H54 (cell line): ENCODE measurements around the gene ETV6.

Source experiments
- DNase-seq: peaks from one replicate; pipeline ENCODE4 v3.0.0; 2011; ENCODE audit warnings: low spot score, mixed read lengths; ENCODE audit not compliant: insufficient read length
- FAIRE-seq: peaks from 3 replicates; lab custom pipeline; 2011; peaks lifted over from hg19 to GRCh38; lab: Jason Lieb, UNC
- POLR2A ChIP-seq: IDR thresholded peaks from 2 replicates; pipeline ENCODE4 v1.6.1; 2011; ENCODE audit warnings: low read depth, mild to moderate bottlenecking, low read length

Gene ETV6

GRCh38 chr12:11746024-11746771 lies 96.7 kb downstream of the ETV6 start:
- FAIRE-seq: peak; percentile 92
- TF ChIP-seq POLR2A: no peak

DNA sequence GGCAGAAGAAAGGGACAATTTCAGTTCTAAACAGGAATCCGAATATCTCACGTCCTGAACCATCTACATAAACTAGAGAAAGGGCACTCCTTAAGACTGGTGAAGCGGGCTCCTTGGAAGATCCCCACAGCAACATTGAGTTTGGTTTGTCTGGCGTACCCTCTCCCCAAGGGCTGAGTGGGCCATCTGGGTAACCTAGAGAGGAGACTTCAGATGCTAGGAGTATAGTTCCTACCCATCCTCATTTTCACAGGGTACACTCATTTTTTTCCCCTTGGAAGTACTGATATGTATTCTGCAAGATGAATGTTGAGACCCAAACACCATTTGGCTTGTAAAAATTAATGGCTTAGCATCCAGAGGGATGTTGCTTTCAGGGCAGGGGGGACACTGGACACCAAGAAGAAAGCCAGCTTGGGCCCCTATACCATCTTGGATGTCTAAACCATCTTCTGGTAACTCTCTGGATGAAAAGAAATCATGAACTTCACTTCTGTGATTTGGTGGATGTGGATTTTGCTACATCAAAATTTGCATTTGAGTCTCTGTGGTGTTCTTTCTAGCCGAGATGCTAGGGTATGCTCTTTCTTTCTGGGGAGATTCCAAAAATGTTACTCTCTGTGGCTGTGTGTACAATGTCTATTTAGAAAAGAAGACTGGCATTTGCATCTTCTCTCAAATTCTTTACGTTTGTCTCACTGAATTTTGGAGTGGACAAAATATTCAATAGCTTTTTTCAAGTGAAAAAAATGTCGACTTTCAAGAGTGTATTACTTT lies 97.7 kb downstream of the ETV6 start:
- FAIRE-seq: no peak
- TF ChIP-seq POLR2A: no peak
- DNase-seq: no peak

More at GRCh38 chr12:11746024-11746771, 96.7 kb downstream of the ETV6 start:
- peak; percentile 51 for DNase-seq

DNA sequence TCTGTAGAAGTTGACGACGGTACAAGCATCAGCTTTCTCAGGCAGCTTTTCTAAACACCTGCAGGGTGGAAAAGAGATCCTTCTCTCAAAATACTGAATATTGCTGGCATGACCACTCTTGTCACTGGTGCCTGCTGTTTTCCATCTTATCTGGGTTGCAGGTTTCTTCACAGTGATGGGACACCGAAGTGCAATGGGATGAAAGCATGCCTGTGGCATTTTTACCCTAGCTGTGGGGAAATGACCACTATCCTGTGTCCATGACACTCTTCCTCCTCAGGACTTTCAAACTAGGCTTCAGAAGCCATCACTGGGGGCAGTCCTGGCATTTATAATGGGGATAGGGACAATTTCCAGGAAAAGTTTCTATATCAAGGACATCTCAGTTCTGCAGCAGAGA lies 98.5 kb downstream of the ETV6 start:
- DNase-seq (no peak), FAIRE-seq (no peak)
- no peak for TF ChIP-seq POLR2A

DNA sequence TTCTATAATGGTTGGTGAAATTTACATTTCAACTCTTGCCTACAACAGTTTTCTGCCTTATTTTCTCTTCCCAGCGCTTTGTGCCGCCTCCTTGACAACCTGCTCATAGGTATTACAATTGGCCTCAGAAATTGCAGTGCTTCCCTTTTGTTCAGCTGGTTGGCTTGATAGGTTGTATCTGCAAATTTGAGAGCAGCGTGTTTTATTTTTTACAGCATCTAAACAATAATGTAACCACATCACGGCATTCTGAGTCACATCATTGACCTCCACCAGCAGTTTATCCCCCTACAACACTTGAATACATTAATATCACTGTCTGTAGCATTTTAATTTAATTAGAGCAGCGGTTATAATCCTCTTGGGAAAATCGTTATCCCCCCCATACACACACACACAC lies 99.4 kb downstream of the ETV6 start:
- no peak for TF ChIP-seq POLR2A
- no peak for DNase-seq
- FAIRE-seq: no peak

- no peak for DNase-seq
- no peak for TF ChIP-seq POLR2A
- no peak for FAIRE-seq
Observed at GRCh38 chr12:11749943-11750690, 100.6 kb downstream of the ETV6 start.

DNA sequence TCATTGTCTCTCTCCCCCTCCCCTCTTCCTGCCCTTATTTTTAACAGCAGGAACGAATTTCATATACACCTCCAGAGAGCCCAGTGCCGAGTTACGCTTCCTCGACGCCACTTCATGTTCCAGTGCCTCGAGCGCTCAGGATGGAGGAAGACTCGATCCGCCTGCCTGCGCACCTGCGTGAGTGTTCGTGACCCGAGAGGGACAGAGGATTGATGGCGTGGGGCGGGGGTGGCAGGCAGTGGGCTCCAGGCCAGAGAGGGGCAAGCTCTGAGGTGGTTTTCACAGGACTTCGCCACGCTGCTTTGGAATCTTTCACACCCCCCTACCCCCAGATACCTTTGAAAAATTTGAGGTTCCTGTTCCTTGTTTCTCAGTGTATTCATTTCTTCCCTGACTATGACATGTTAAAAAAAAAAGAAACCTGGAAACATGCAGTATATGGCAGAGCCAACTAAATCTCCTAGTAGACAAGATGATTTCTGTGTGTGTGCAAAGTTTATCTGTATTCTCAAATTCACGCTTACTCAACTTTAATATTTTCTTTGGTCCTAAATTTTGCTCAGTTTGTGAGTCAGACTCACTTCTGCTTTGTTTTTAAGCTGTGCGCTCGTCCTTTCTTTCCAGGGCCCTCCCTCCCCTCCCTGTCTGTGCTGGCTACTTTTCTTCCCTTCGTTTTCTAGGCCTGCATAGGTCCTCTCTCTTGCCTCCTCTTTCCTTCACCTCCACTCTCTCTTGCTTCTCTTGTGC lies 103.1 kb downstream of the ETV6 start:
- DNase-seq: no peak
- no peak for TF ChIP-seq POLR2A
- no peak for FAIRE-seq

- FAIRE-seq (no peak), DNase-seq (no peak)
- no peak for TF ChIP-seq POLR2A
Observed at GRCh38 chr12:11753150-11753499, 103.7 kb downstream of the ETV6 start.

DNA sequence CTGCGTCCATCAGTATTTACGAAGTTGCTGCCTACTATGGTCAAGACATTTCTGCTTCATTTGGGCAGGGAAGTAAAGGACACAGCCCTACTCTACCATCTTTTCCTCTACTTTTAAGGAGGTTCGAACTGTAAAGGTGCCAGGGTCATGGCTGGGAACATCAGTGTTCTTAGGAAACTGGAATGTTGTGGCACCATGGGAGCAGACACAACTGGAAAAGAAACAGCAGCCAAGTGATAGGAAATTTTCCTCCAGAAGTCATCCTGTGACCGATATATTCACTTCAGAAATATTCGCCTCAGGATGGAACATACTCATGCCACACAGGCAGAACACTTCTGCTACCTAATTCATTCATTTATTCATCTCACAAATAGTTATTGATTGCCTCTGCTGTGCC lies 104.4 kb downstream of the ETV6 start:
- no peak for DNase-seq
- no peak for TF ChIP-seq POLR2A
- FAIRE-seq: no peak

- no peak for TF ChIP-seq POLR2A
- DNase-seq (no peak), FAIRE-seq (no peak)
Observed at GRCh38 chr12:11754256-11754655, 104.8 kb downstream of the ETV6 start.

DNA sequence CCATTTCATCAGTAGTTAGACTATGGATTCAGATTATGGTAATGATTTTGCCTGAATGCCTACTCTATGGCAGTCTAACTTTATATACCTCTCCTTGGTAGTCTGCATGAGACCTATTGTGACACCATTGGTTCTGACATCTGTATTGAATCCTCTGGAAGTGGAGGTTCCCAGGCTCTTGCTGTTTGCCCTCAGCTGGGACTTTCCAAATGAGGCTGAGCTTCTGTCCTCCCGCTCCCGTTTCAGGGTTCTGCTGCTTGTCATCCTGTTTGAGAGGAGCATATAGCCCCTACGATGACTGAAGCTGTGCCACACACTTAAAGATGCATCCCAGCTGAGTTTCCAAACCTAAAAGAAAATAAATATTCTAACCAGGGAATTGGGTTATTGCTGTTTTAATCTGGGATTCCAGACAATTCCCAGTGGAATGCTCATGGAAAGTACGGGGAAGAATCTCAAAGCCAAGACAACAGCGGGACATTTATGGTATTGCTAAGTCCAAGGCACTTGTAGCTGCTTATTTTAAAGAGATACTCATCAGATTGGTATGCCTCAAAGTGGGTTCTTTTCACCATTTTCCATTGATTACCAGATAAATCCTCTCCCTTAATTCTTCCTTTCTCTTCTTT lies 105.9 kb downstream of the ETV6 start:
- TF ChIP-seq POLR2A: no peak
- DNase-seq (no peak), FAIRE-seq (no peak)

- DNase-seq (no peak), FAIRE-seq (no peak)
- no peak for TF ChIP-seq POLR2A
Observed at GRCh38 chr12:11756022-11756421, 106.5 kb downstream of the ETV6 start.

- TF ChIP-seq POLR2A: no peak
- no peak for DNase-seq
- FAIRE-seq: no peak
Observed at GRCh38 chr12:11756523-11756922, 107.0 kb downstream of the ETV6 start.

DNA sequence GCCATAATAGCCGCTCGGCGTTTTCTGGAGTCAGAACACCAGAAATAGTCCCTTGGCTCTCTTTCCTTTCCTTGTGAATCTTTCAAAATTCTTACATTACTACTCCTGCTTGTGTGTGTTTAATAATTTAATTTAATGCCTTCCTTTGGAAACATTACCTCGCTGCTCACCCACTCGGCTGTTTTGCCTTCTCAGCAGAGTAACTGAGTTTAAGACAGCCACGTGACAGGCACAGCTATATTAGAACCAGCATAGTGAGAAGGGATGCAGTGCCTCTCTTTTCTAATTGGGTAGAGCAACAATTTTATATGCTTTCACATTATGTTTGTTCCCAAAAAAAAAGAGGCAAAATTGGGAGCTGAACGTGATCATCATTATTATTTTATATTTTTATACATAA lies 107.6 kb downstream of the ETV6 start:
- FAIRE-seq: no peak
- no peak for TF ChIP-seq POLR2A

DNA sequence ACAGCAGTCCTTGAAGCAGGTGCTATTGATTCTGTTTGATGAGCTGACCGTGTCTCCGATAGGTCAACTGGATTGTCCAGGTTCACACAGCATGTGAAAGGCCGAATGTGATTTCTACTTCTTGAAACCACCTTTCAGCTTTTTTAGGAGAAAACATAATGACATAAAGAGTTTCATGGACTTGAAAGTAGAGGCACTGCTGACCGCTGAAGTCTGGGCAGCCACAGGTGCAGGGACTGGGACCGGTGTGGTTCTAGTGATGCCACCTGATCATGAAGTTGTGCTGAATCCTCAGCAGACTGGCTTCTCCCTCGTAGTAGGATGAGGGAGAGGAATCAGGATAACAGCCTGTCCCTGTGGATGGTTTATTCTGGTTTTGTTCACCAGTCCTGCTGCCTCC lies 108.1 kb downstream of the ETV6 start:
- DNase-seq: no peak
- no peak for FAIRE-seq
- no peak for TF ChIP-seq POLR2A

More for the DNA sequence above, 107.6 kb downstream of the ETV6 start:
- no peak for DNase-seq
